ENCODE data around the gene BCR.

GRCh38 chr22:23178512-23179254 lies 1.6 kb upstream of the BCR start:
- no peak for TF ChIP-seq POLR2AphosphoS5 (IDR thresholded peaks at IDR 0.05)
- TF ChIP-seq, protein P1, sequence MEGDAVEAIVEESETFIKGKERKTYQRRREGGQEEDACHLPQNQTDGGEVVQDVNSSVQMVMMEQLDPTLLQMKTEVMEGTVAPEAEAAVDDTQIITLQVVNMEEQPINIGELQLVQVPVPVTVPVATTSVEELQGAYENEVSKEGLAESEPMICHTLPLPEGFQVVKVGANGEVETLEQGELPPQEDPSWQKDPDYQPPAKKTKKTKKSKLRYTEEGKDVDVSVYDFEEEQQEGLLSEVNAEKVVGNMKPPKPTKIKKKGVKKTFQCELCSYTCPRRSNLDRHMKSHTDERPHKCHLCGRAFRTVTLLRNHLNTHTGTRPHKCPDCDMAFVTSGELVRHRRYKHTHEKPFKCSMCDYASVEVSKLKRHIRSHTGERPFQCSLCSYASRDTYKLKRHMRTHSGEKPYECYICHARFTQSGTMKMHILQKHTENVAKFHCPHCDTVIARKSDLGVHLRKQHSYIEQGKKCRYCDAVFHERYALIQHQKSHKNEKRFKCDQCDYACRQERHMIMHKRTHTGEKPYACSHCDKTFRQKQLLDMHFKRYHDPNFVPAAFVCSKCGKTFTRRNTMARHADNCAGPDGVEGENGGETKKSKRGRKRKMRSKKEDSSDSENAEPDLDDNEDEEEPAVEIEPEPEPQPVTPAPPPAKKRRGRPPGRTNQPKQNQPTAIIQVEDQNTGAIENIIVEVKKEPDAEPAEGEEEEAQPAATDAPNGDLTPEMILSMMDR (IDR thresholded peaks at IDR 0.05), result peak; percentile 90 to 96 (median 94)
- TF ChIP-seq POLR2A (IDR thresholded peaks at IDR 0.05), result no peak
- no peak for TF ChIP-seq EP300 (IDR thresholded peaks at IDR 0.05)

Measured in upper lobe of left lung (tissue), 4 donors.